ENCODE data around the gene ANO2.

The ANO2 gene

GRCh38 chr12:5921027-5921909 lies 23.8 kb downstream of the ANO2 start:
- Histone ChIP-seq H3K4me3 (ENCODE audit: low read depth, low read length) (no peak overlapping the region), H3K36me3 (replicated peaks) (no peaks in the 10 kb centered on the region), H3K27ac (no peak overlapping the region), H3K27me3 (replicated peaks) (no peaks in the 10 kb centered on the region)
- DNase-seq, result no peak
- in situ Hi-C loops (cut with HindIII; ENCODE audit: low pct_ligation_motif_present, low sequenced_read_pairs), result no loop called here
- no peak for TF ChIP-seq CTCF (IDR thresholded peaks at IDR 0.05; ENCODE audit: low read depth, low read length, missing control alignments)

GRCh38 chr12:5916785-5917290 lies 28.2 kb downstream of the ANO2 start:
- in situ Hi-C loops (cut with HindIII; ENCODE audit: low pct_ligation_motif_present, low sequenced_read_pairs), result no loop called here

GRCh38 chr12:5915511-5915910 lies 29.5 kb downstream of the ANO2 start:
- no peak for DNase-seq
- H3K27me3 ChIP-seq (replicated peaks), result no peaks in the 10 kb centered on the region
- in situ Hi-C loops (cut with HindIII; ENCODE audit: low pct_ligation_motif_present, low sequenced_read_pairs), result no loop called here
- H3K27ac ChIP-seq, result no peak overlapping the region
- TF ChIP-seq CTCF (IDR thresholded peaks at IDR 0.05; ENCODE audit: low read depth, low read length, missing control alignments), result no peak
- H3K36me3 ChIP-seq (replicated peaks), result no peaks in the 10 kb centered on the region
- H3K4me3 ChIP-seq (ENCODE audit: low read depth, low read length), result no peak overlapping the region

More at GRCh38 chr12:5916785-5917290, 28.2 kb downstream of the ANO2 start:
- no peak for DNase-seq
- H3K27ac ChIP-seq, result no peak overlapping the region
- no peak for TF ChIP-seq CTCF (IDR thresholded peaks at IDR 0.05; ENCODE audit: low read depth, low read length, missing control alignments)
- H3K27me3 ChIP-seq (replicated peaks), result no peaks in the 10 kb centered on the region
- H3K36me3 ChIP-seq (replicated peaks), result no peaks in the 10 kb centered on the region
- H3K4me3 ChIP-seq (ENCODE audit: low read depth, low read length), result no peak overlapping the region

- in situ Hi-C loops (cut with HindIII; ENCODE audit: low pct_ligation_motif_present, low sequenced_read_pairs), result no loop called here
- Histone ChIP-seq H3K36me3 (replicated peaks) (no peaks in the 10 kb centered on the region), H3K27me3 (replicated peaks) (no peaks in the 10 kb centered on the region), H3K27ac (no peak overlapping the region), H3K4me3 (ENCODE audit: low read depth, low read length) (no peak overlapping the region)
- DNase-seq, result no peak
- no peak for TF ChIP-seq CTCF (IDR thresholded peaks at IDR 0.05; ENCODE audit: low read depth, low read length, missing control alignments)
These were observed 30.5 kb downstream of the ANO2 start for GRCh38 chr12:5914387-5915149.

- Histone ChIP-seq H3K27me3 (replicated peaks) (no peaks in the 10 kb centered on the region), H3K27ac (no peak overlapping the region), H3K36me3 (replicated peaks) (no peaks in the 10 kb centered on the region), H3K4me3 (ENCODE audit: low read depth, low read length) (no peak overlapping the region)
- in situ Hi-C loops (cut with HindIII; ENCODE audit: low pct_ligation_motif_present, low sequenced_read_pairs), result no loop called here
- no peak for DNase-seq
- TF ChIP-seq CTCF (IDR thresholded peaks at IDR 0.05; ENCODE audit: low read depth, low read length, missing control alignments), result no peak
These were observed 31.7 kb downstream of the ANO2 start for GRCh38 chr12:5913387-5913786.
